GM19023 (cell line): ENCODE measurements around the gene KLF4.

Experiments
- ATAC-seq: cut with Tn5 transposase; IDR thresholded peaks from one replicate; pipeline ENCODE4 v1.9.1; 2021; ENCODE audit warnings: mild to moderate bottlenecking, moderate library complexity; ENCODE audit not compliant: unreplicated experiment

KLF4 gene

DNA sequence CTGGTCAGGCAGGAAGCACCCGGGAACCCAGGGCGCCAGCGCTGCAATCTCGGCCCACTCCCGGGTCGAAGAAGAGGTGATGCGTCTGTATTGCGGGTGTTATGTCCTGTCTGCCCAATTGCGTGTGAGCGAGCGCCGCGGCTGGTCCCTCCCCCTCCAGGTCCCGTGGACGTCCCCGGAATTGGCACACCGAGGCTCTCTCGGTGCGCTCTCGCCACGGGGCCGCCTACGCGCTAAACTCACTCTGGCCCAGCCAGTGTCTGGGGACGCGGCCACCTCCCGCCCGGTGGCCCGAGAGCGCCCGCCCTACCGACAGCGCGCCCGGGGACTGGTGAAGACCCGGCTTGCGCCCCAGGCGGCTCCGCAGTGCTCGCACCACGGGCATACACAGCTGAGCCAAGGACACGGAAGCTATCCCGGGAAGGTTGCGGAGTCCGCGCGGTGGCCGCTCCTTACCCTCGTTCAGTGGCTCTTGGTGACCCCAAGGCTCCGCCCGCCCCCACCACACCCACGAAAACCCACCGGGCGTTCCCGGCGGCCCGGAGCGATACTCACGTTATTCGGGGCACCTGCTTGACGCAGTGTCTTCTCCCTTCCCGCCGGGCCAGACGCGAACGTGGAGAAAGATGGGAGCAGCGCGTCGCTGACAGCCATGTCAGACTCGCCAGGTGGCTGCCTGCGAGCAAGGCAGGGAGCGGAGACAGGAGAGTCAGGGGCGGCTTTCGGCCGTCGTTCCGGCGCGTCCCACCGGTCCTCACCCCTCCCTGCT lies 1.0 kb downstream of the KLF4 start:
- ATAC-seq: no peak

DNA sequence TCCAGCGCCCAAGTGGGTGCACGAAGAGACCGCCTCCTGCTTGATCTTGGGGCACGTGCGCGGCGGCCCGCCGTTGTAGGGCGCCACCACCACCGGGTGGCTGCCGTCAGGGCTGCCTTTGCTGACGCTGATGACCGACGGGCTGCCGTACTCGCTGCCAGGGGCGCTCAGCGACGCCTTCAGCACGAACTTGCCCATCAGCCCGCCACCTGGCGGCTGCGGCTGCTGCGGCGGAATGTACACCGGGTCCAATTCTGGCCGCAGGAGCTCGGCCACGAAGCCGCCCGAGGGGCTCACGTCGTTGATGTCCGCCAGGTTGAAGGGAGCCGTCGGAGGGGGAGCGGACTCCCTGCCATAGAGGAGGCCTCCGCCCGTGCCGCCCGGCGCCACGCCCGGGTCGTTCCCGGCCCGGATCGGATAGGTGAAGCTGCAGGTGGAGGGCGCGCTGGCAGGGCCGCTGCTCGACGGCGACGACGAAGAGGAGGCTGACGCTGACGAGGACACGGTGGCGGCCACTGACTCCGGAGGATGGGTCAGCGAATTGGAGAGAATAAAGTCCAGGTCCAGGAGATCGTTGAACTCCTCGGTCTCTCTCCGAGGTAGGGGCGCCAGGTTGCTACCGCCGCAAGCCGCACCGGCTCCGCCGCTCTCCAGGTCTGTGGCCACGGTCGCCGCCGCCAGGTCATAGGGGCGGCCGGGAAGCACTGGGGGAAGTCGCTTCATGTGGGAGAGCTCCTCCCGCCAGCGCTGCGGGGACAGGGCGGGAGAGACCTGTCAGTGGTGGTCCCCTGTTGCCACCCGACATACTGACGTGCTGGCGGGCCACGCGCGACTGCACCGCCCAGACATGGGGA lies 1.8 kb downstream of the KLF4 start:
- no peak for ATAC-seq

DNA sequence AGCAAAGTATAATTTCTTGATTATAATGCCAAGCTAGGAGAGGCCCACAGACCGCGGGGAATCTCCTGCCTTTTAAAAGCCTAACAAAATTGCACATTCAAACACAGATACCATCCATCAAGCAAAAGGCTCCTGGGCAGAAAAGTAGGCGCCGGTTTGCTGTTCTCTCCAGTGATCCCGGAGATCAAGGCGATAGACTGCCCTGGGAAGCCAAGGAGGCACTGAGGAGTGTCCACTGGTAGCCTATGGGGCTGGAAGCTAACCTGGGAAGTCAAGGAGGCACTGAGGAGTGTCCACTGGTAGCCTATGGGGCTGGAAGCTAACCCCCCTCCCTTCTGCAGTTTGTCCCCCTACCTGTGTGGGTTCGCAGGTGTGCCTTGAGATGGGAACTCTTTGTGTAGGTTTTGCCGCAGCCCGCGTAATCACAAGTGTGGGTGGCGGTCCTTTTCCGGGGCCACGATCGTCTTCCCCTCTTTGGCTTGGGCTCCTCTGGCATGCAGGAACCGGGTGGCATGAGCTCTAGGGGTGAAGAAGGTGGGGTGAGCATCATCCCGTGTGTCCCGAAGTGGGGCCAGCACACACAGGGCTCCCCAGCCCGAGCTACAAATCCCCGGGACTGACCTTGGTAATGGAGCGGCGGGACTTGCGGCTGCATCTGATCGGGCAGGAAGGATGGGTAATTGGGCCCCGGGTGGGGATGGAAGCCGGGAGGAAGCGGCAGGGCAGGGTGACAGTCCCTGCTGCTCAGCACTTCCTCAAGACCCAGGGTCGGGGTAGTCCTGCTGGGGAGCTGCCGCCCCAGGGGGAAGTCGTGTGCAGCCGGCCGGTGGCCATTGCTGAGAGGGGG lies 2.7 kb downstream of the KLF4 start:
- no peak for ATAC-seq

DNA sequence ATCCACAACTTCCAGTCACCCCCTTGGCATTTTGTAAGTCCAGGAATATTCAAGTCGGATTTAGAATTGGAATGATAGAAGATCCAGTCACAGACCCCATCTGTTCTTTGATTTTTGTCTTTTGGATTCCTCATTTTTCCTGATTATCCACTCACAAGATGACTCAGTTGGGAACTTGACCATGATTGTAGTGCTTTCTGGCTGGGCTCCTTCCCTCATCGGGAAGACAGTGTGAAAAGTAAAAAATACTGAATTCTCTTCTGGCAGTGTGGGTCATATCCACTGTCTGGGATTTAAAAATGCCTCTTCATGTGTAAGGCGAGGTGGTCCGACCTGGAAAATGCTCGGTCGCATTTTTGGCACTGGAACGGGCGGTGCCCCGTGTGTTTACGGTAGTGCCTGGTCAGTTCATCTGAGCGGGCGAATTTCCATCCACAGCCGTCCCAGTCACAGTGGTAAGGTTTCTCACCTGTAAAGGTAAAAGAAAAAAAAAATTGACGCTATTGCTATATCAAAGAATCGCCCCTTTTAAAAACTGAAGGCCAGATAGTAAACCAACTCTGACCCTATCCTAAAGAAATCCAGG lies 4.0 kb downstream of the KLF4 start:
- no peak for ATAC-seq

DNA sequence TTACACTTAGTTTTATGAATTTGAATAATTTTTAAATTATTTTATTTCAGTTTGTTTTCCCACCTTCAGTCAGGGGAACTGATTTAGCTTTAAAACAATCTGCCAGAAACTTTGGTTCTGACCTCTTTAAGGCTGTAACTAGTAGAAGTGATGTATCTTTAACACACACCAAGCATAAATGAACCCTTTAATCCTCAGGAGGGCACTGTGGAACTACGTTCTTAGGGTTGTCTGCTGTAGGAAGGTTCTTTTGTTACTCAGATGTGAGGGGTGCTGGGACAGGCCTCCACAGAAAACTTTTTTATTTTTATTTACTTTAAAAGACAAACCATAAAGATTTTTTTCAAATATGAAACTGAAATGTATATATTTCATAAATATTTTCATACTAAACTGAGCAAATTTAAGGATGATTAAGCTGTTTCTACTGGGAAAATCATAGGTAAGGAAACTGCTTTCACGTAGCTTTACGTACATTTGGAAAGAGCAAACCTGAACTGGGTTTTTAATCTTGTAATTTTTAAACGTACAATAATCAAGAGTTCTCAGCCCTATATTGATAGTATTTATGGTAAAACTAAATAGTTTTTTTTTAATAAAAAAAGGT lies 5.3 kb downstream of the KLF4 start:
- ATAC-seq: no peak

DNA sequence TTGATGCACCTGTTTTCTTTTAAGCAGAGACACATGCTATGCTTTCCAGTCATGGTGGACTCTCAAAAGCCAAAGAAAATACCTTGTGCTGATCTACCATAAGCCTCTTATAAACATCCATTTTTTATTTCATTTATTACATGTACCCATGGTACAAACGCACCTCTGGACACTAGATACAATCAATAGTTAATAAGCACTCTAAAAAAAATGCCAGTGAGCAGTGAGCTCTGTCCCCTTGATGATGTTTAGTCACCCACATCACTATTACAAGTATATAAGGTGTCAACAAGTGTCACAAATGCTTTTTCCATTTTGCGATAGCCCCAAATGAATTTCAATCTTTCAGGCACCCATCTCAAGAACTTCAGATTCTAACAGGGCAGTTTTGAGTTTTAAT lies 5.9 kb downstream of the KLF4 start:
- no peak for ATAC-seq

DNA sequence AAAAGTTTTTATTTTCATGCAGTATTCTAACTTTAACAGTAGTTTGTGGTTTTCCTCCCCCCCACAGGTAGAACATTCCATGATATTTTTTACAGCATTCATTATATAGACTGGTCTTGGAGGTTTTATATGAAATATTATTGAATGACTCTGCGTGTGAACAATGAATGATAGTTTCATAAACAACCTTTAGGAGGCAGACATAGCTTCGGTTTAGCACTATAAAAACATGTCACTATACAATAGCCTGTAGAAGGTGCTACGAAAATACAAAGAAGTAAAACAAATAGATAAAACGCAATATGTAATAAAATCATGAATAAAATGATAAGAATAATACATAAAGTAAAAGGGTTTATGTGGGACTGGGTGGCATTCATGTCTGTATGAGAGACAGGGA lies 8.5 kb downstream of the KLF4 start:
- ATAC-seq: no peak

DNA sequence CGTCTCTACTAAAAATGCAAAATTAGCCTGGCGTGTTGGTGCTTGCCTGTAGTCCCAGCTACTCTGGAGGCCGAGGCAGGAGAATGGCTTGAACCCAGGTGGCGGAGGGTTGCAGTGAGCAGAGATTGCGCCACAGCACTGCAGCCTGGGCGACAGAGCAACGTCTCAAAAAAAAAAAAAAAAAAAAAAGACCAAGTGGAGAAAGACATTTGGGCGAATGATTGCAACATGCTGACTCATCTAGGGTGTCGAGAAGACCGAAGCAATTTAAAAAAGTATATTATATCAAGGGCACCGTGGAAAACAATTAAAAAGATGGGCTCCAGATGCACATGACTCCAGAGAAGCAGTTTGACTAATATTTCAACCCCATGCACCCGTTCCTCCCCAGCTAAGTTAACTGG lies 9.2 kb downstream of the KLF4 start:
- ATAC-seq: no peak

DNA sequence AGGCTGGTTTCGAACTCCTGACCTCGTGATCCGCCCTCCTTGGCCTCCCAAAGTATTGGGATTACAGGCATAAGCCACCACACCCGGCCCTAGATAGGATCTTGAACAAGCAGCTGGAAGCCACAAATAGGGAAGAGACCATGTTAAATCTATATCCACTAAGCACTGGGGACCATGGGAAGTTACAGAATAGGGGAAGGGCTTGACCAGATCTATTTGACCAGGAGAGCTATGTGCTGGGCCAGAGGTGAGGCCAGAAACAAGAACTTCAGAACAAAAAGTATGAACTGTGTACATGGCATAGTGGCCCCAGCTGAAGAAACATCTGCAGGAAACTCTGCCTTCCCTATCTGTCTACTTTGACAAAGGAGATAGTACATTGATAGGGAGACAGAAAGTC lies 10.8 kb downstream of the KLF4 start:
- ATAC-seq: no peak

DNA sequence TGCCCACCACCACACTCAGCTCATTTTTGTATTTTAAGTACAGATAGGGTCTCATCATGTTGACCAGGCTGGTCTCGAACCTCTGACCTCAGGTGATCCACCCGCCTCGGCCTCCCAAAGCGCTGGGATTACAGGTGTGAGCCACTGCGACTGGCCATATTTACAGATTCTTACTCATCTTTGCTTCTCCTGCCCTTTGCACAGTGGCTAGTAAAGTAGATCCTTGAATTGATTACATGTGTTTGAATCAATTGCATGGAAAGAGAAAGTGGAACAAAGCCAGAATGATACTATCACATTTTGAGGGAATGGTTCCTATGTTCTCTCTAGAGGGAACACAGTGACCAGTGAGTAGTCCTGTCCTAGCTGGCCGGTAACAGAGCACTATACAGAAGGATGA lies 15.4 kb downstream of the KLF4 start:
- ATAC-seq: no peak

DNA sequence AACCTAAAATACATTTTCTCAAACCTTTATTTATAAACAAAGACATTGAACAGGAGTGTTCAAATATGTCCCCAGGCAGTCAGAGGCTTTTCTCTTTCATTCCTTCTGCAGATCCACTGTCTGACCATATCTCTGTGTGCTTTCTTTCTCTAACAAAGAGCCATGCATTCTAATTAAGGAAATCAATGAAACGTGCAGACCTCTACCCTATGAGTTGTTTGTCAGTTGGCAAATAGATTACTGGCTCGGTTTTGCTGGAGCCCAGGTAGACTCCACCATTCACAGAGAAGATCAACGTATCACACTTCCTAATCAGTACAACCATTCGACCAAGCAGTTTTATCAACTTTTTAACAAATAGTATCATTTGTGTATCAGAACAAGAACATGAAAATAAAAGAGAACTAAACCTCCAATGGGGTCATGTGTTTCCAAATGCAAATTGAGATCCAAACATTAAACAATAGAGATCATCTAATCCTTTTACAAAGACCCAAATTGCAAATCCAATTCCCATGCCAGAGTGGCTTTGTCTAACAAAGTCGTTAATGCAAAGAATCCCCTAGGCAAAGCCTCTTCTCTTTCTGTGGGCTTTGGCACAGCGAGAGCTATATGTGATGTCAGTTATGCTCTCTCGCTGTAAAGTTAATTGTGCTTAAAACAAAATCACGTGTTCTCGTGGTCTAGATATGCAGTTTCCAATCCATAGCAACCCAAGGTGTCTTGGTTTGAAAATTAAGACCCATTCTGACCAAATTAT lies 16.8 kb downstream of the KLF4 start:
- ATAC-seq: no peak

DNA sequence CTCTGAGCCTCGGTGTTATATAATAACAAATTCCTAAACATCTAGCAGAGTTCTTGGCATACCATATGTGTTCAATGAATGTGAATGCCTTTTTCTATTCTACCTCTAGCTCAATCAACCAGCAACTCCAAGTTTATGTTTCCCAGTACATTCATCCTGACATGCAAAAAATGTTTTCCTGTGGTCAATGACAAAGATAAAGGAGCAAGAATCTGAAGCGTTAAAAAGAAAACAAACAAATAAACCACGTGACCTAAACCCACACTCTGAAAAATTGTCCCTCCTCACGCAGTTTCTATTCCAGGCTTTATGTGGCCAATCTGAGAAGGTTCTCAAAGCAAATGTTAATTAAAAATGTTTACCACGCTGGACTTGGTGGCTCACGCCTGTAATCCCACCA lies 18.0 kb downstream of the KLF4 start:
- ATAC-seq: no peak

DNA sequence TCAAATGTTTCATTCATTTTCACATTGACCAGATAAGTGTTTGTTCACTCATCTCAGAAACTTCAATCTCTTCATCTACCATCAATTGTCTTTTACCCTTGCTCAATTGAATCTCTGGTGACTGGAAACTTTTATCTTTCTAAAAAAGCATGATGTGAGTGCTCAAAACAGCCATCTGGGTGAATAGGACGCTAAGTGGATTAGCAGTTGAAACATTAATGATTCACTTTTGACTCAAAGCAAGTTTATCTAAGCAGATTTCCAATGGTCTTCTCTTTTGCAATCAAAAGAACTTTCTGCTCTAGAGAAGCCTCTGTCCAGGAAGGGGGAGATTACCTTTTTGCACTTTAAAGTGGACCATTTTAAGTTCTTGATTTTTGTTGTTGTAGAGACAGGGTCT lies 22.2 kb downstream of the KLF4 start:
- ATAC-seq: no peak

DNA sequence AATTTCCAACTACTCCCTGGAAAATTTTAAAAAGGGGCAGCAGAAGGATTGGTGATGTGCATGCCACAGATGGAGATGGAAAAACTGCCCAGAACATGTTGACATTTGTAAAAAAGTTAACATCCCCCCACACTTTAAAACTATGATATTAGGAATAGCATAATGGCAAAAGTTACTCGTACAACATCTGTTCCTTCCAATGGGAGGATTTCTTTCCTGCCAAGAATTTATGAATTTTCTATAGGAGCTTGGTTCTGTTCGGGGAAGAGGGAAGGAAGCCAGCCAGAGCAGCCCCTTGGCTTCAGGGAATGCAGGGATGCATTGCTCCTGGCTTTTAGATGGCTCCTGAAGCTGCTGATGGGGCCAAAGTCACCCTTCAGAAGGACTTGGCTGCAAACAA lies 22.7 kb downstream of the KLF4 start:
- no peak for ATAC-seq

DNA sequence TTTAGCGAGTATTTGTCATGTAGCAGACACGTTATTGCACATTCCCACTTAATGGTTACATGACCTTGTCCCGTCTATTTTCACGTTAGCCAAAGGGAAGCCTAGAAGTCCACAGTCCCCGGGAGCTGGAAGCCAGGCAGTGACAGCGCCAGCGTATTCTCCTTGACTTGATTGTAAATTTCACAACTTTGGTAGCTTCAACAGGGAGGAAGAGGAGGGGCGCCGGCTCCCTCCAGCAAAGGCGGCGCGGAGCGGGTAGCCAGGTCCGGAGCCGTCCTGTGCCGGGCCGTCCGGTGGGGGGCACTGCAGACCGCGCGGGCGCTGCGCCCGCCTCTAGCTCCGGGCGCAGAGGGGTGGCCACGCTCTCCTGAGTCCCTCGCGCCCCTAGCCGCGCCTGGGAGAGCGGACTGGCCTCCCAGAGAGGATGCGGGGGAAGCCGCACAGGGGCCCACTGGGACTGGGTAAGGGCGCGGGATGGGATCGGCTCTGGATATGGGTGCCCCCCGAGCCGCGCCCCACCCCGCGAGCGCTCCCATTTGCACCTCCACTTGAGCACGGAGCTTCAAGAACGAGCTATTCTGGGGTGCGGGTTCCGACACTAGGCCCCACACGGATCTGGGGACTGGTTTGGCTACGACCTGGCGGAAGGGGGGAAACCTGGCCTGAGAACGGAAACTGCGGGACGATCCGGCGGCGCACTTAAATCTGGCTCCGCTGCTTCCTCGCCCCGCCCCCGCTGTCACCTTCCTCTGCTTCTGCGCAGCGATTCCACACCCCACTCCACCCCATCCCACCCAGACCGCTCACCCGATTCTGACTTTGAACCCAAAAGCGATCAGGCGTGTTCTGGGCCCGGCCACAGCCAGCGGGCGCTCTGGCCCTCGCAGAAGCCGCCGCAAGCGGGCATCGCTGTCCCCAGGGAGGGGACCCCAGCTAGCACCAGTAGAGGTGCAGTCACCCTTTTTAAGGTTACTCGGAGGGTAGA lies 23.8 kb downstream of the KLF4 start:
- peak; percentile 76 for ATAC-seq

DNA sequence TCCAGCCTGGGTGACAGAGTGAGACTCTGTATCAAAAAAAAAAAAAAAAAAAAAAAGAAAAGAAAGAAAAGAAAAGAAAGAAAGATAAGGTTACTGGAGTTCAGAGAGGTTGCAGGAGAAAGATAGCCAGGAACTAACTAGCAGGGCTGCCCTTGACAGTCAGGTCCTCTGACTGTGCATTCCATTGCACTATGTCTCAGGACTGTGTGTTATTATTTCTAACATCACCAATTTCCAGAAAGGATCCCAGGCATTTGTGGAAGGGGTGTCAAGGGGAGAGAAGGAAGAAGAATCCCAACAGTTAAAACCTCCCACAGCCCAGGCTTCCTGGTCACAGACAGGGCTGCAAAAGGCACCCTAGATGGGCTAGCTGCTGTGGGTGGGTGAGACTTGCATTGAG lies 25.1 kb downstream of the KLF4 start:
- ATAC-seq: no peak

DNA sequence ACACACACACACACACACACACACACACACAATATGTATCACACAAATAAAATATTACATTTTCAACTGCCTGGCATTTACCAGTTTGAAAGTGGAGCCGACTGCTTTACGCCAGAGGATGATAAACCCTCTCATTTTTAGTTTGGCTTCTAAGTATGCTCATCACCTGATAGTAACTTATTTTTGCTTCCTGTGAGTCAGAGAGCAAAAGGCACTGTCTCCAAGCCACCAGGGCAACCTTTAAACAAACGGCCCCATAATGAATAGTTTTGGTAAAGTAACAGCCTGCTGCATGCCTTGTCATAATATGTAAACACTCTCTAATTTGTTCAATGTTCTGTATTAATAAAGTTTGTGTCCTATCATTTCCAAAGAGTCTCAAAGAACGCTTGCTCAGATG lies 26.9 kb downstream of the KLF4 start:
- ATAC-seq: no peak

DNA sequence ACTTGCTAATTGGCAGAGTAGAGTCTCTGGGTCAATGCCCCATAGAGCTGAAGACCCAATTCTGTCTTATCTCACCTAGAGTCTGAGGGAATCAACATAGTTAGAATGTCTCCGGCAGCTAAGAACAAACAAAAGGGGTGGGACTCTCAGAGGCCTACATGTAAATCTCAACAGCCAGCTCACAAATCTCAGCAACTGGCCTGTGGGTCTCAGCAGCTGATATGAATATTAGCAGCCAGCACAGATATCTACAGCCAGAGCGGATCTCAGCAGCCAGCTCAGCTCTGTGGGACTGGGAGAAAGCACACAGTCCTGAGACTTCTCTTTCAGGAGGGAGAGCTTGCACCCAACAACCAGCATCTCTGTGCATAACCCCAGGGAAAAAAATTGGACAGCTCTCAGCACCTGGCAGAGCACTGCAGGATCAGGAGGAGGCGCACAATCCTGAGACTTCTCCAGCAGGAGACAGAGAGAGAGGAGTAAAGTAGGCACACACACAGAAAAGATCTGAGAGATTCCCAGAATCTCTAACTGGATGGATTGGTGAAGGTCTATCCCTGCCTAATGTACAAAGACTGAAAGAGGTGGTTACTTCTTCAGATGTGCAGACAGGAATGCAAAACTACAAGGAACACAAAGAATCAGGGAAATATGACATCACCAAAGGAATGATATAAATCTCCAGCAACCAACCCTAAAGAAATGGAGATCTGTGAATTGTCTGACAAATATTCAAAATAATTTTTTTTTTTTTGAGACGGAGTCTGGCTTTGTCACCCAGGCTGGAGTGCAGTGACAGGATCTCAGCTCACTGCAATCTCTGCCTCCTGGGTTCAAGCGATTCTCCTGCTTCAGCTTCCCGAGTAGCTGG lies 29.2 kb downstream of the KLF4 start:
- ATAC-seq: no peak
